NCI-H2081 treated with DMSO at 0.1 percent for 48 hours (cell line): ENCODE results near the gene FRAS1.
"Not testable (repeated sequence)": the region's sequence is repeated elsewhere in the genome, so short reads cannot be mapped to it uniquely, and the experiment has no call there.

ENCODE experiments used
- DNase-seq: peaks from one replicate; lab custom pipeline; 2025; lab: John Stamatoyannopoulos, UW

Gene FRAS1

GRCh38 chr4:78288327-78288726 is 231.2 kb downstream of the FRAS1 start:
- no peak for DNase-seq

DNA sequence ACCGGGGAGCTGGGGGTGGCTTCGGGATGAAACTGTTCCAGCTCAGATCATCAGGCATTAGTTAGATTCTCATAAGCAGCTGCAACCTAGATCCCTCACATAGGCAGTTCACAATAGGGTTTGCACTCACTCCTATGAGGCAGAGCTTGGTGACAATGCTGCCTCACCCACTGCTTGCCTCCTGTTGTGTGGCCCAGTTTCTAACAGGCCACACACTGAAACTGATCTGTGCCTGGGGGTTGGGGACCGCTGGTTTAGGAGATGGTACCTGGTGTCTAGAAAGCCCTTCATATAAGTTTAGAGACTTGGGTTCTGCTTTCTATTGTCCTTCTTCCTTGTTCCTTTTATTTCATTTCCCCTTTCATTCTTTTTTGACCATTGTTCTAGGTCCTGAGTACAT is 234.2 kb downstream of the FRAS1 start:
- DNase-seq = no peak

GRCh38 chr4:78292341-78292740 is 235.2 kb downstream of the FRAS1 start:
- DNase-seq = no peak

GRCh38 chr4:78292856-78293255 is 235.7 kb downstream of the FRAS1 start:
- no peak for DNase-seq

- DNase-seq = no peak
Measured at GRCh38 chr4:78293348-78293747, 236.2 kb downstream of the FRAS1 start.

- DNase-seq = no peak
Measured at GRCh38 chr4:78293821-78294301, 236.7 kb downstream of the FRAS1 start.

- DNase-seq = no peak
Measured at GRCh38 chr4:78296261-78296660, 239.1 kb downstream of the FRAS1 start.

- DNase-seq = no peak
Measured at GRCh38 chr4:78297116-78297800, 240.1 kb downstream of the FRAS1 start.

GRCh38 chr4:78298618-78299017 is 241.5 kb downstream of the FRAS1 start:
- DNase-seq = no peak

DNA sequence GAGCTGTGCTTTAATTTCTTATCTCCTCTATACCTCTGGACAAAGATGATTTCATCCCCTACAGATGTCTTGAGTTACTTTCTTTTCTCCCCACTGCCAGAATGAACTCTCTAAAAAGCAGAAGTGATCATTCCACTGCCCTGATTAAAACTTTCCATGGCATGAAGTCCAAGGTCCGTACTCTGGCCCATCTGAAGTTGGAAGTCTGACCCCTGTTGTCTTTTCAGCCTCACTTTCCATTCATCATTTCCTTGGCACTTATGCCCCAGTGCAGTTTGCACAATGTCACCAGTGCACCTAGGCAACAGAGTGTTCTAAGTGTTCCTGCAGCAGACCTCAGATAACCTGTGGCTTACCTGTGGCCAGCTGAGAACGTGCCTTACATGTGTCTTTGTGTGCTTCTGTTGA is 242.4 kb downstream of the FRAS1 start:
- DNase-seq = no peak

DNA sequence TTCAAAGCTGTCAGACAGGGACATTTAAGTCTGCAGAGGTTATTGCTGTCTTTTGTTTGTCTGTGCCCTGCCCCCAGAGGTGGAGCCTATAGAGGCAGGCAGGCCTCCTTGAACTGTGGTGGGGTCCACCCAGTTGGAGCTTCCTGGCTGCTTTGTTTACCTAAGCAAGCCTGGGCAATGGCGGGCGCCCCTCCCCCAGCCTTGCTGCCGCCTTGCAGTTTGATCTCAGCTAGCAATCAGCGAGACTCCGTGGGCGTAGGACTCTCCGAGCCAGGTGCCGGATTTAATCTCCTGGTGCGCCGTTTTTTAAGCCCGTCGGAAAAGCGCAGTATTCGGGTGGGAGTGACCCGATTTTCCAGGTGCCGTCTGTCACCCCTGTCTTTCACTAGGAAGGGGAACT is 250.1 kb downstream of the FRAS1 start:
- DNase-seq = not testable (repeated sequence)

GRCh38 chr4:78308517-78308916 is 251.4 kb downstream of the FRAS1 start:
- no peak for DNase-seq

DNA sequence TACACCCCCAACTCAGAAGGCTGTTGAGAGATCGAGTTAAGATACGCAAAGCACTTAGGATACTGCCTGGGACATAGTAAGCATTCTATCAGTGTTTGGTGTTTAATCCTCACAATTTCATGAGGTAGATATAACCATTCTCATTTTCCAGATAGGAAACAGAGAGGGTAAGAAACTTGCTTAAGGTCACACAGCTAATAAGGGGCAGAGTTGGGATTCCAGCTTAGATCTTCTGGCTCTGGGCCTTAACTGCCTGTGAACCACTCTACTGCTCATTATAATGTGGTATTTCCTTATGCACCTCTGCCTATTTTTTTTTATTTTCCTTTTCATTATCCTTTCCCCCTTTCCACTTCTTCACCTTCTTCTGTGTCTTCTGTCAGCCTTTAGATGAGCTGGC is 252.2 kb downstream of the FRAS1 start:
- no peak for DNase-seq

DNA sequence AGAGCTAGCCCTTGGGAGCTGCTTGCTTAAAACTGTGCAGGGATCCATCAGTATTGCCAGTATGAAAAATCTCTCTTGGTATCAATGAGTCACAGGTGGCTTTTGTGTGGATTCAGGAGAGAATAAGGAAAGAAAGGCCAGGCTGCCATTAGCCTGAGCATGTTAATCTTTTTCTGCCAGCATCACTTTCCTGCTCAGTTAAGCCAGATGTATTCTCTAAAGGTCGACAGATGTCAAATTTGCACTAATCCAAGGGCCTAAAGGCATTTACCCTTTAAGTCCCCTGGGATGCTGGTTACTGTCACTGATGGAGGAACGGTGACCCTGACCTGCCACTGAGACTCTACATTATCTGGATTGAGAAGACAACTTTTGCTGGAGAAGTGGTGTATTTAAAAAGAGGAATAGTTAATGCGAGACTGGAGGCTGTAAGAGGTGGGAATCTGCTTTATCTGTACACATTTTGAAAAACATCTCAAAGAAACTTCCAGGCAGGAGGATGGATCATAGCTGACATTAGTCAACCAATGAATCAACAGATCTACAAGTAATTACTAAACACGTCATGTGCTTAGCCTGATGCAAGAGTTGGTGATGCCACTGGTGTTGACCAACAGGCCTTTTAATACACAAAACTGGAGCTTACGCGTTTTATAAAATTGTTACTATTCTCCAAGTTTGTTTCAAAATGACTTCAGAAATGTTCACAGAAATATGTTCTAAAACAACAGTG is 253.1 kb downstream of the FRAS1 start:
- DNase-seq = no peak

- no peak for DNase-seq
Measured at GRCh38 chr4:78310740-78311115, 253.6 kb downstream of the FRAS1 start.

- no peak for DNase-seq
Measured at GRCh38 chr4:78311306-78311705, 254.2 kb downstream of the FRAS1 start.

DNA sequence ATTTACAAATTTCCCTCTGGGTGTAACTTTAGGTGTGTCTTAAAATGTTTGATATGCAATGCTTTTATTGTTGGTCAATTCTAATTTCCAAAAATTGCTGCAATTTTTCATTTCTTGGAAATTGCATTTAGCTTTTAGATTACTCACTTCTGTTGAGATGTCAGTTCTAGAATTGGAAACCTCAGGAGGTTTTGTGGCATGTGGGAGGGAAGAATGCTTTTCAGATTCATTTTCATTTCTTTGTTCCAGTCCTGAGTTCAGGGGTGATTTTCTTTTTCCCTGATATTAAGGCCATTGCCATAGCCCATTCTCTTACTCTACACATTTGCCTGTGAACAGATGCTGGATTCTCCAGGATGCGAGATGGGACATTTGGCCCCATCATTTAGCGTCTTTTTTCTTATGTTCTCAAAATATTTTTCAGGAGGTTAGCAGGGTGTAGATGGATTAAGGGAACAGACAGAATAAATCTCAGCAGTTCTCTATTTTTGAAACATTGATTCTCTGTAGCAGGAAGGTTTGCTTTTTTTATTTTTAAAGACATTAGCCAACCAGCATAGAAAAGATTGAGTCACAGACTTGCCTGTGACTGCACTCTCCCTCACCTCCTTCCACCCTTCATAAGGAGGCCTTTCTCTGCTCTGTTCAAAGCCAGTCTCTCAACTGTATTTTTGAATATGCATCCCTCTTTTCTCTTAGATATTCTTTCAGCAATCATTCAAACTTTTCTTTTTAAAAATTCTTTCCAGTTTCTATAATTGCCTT is 256.0 kb downstream of the FRAS1 start:
- no peak for DNase-seq

- DNase-seq = no peak
Measured at GRCh38 chr4:78313754-78314120, 256.6 kb downstream of the FRAS1 start.

DNA sequence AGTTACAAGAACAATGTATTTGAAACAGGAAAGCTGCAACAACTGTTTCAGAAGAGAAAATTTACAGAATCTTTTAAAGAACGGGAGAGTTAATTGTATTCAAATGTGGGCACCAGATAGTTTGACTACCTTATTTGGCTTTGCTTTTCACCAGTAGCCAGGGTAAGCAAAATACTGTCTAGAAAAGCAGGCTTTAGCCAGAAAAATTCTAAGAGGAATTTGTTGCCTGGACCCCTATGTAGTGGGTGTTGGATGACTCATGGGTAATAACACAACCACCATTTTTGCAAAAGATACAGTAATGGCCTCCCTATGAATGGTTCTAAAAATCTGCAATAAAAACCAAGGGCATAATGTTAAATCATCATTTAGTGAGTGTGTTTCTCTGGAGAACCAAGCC is 261.0 kb downstream of the FRAS1 start:
- DNase-seq = no peak

- DNase-seq = no peak
Measured at GRCh38 chr4:78320349-78320935, 263.3 kb downstream of the FRAS1 start.

GRCh38 chr4:78322032-78322431 is 264.9 kb downstream of the FRAS1 start:
- no peak for DNase-seq

DNA sequence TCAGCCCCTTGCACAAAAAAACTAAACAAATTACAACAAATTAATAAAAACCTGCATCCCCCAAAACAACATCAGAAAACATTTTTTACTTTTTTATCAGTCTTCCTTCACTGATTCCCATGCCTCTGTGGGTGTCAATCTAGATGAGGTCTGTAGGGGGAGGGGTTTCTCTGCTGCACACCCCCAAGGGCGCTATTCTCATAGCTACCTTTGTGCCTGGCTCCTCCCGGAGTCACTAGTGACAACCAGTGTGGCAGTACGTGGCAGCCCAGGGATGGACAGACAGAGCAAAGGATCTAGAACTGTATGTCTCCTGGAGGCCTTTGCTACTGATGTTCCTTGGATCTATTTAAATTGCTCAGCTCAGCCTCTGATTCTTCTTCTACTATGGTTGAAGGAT is 266.3 kb downstream of the FRAS1 start:
- DNase-seq = no peak

GRCh38 chr4:78324625-78325024 is 267.5 kb downstream of the FRAS1 start:
- DNase-seq = no peak
